Tibial nerve (tissue), 4 donors: ENCODE results near the gene ARHGEF4. TPM values are rescaled to one million over a fixed set of nuclear protein-coding genes. Genes with fewer than 3 reads are reported as not detected.
A peak's percentile ranks its signal among the peaks of the same experiment; 100 is the strongest.
"Not testable (repeated sequence)": the region's sequence is repeated elsewhere in the genome, so short reads cannot be mapped to it uniquely, and the experiment has no call there.

Experiments
- DNase-seq, 2 donors: peaks; one replicate each; pipeline ENCODE4 v3.0.0-alpha.2; 2019; ENCODE audit warnings: low spot score in 2 of 2
- H3K27ac ChIP-seq, 4 donors: fragments of 200-600 bp; sonication (generic) in 3 of 4; one replicate each; pipeline ENCODE4 v1.5.1; 2017 to 2019; ENCODE audit warnings: mild to moderate bottlenecking in 1 of 4
- H3K27me3 ChIP-seq, 2 donors: fragments of 200-600 bp; sonication (generic) in 1 of 2; one replicate each; pipeline versions ENCODE4 v1.5.1 to v1.6.0; 2017 to 2019
- H3K36me3 ChIP-seq, 3 donors: fragments of 200-600 bp; sonication (generic); one replicate each; pipeline ENCODE4 v1.5.1; 2018 to 2019
- H3K4me1 ChIP-seq, 4 donors: fragments of 200-600 bp; sonication (generic) in 3 of 4; one replicate each; pipeline ENCODE4 v1.5.1; 2017 to 2019
- H3K4me3 ChIP-seq, 4 donors: fragments of 200-600 bp; sonication (generic) in 3 of 4; one replicate each; pipeline ENCODE4 v1.5.1; 2017 to 2019; ENCODE audit warnings: mild to moderate bottlenecking in 1 of 4, moderate library complexity in 1 of 4
- H3K9me3 ChIP-seq, 4 donors: fragments of 200-600 bp; sonication (generic) in 3 of 4; one replicate each; pipeline ENCODE4 v1.5.1; 2017 to 2019
- EP300 ChIP-seq, 2 donors: sonication (generic); formaldehyde crosslinking; IDR thresholded peaks; one replicate each; pipeline ENCODE4 v1.6.1; 2017; ENCODE audit warnings: antibody characterized with exemption in 2 of 2, mild to moderate bottlenecking in 1 of 2
- POLR2A ChIP-seq, 2 donors: fragments of 450-650 bp; IDR thresholded peaks; one replicate each; pipeline ENCODE4 v1.6.1; 2017; ENCODE audit warnings: antibody characterized with exemption in 2 of 2, mild to moderate bottlenecking in 2 of 2, moderate library complexity in 2 of 2
- WGBS, 2 donors: methylation state at CpG; one replicate each; pipeline ENCODE4 v1.1.5; 2018; 5-methylcytosine and 5-hydroxymethylcytosine counted together
- total RNA-seq, 4 donors: library from RNA; depleted of rRNA; stranded (reverse); fragments of >200 nt; gene quantifications; one replicate each; pipeline ENCODE4 v1.1.0, GENCODE V29; 2016
- TF ChIP-seq, protein P1 (sequence below), 5 experiments: fragments of 200-600 bp in 3 of 5; fragments of 450-650 bp in 2 of 5; sonication (generic) in 3 of 5; IDR thresholded peaks; one replicate each; pipeline ENCODE4 v1.5.1; 2016 to 2019; ENCODE audit warnings: antibody characterized with exemption in 5 of 5, mild to moderate bottlenecking in 3 of 5, moderate library complexity in 2 of 5

Gene ARHGEF4
- total RNA-seq, 4 donors from 2014 or later, result 16.3 to 50.7 (median 23.3) TPM

- WGBS, 2 donors, result 46 to 50% methylated on average over 2 of the region's 2 CpGs
- TF ChIP-seq EP300 (IDR thresholded peaks at IDR 0.05) (no peak), POLR2A (IDR thresholded peaks at IDR 0.05) (no peak)
- TF ChIP-seq, protein P1, sequence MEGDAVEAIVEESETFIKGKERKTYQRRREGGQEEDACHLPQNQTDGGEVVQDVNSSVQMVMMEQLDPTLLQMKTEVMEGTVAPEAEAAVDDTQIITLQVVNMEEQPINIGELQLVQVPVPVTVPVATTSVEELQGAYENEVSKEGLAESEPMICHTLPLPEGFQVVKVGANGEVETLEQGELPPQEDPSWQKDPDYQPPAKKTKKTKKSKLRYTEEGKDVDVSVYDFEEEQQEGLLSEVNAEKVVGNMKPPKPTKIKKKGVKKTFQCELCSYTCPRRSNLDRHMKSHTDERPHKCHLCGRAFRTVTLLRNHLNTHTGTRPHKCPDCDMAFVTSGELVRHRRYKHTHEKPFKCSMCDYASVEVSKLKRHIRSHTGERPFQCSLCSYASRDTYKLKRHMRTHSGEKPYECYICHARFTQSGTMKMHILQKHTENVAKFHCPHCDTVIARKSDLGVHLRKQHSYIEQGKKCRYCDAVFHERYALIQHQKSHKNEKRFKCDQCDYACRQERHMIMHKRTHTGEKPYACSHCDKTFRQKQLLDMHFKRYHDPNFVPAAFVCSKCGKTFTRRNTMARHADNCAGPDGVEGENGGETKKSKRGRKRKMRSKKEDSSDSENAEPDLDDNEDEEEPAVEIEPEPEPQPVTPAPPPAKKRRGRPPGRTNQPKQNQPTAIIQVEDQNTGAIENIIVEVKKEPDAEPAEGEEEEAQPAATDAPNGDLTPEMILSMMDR (IDR thresholded peaks at IDR 0.05), result no peak
- no peak for DNase-seq
- Histone ChIP-seq H3K27me3 (no peaks in the 10 kb centered on the region), H3K9me3 (no peaks in the 10 kb centered on the region), H3K4me3 (no peak overlapping the region), H3K27ac (no peak overlapping the region), H3K4me1 (peaks cover 0 to 28% (median 0%) of the 10 kb centered on the region in 4 donors), H3K36me3 (peaks cover 0 to 55% (median 6%) of the 10 kb centered on the region in 3 donors)
Observed at GRCh38 chr2:131067465-131068125, 230.9 kb downstream of the ARHGEF4 start.

GRCh38 chr2:131068172-131068571, 231.5 kb downstream of the ARHGEF4 start:
- H3K4me1 ChIP-seq, result peaks cover 0 to 28% (median 0%) of the 10 kb centered on the region in 4 donors
- H3K27me3 ChIP-seq, H3K9me3 ChIP-seq, DNase-seq, H3K4me3 ChIP-seq, H3K27ac ChIP-seq: not testable (repeated sequence)
- H3K36me3 ChIP-seq, result peaks cover 0 to 54% (median 6%) of the 10 kb centered on the region in 3 donors
- WGBS, 2 donors, result 88 to 90% methylated on average over 6 of the region's 6 CpGs

DNA sequence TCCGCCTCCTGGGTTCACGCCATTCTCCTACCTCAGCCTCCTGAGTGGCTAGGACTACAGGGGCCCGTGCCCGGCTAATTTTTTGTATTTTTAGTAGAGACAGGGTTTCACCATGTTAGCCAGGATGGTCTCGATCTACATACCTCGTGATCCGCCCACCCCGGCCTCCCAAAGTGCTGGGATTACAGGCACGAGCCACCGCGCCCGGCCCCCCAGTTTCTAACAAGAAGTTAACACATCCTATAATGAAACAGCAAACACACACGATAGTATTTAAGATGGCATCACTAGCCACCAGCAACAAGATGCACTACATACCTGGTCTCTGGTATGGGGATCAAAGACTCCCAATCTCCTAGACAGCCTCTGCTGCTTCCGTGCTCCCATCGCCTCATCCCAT, 238.9 kb downstream of the ARHGEF4 start:
- peaks cover 0 to 82% (median 3%) of the 10 kb centered on the region in 3 donors for H3K36me3 ChIP-seq
- H3K27me3 ChIP-seq, H3K4me3 ChIP-seq, H3K9me3 ChIP-seq, H3K27ac ChIP-seq, DNase-seq: not testable (repeated sequence)
- peaks cover 0 to 48% (median 14%) of the 10 kb centered on the region in 4 donors for H3K4me1 ChIP-seq
- WGBS, 2 donors, result 91 to 97% methylated on average over 15 of the region's 15 CpGs

DNA sequence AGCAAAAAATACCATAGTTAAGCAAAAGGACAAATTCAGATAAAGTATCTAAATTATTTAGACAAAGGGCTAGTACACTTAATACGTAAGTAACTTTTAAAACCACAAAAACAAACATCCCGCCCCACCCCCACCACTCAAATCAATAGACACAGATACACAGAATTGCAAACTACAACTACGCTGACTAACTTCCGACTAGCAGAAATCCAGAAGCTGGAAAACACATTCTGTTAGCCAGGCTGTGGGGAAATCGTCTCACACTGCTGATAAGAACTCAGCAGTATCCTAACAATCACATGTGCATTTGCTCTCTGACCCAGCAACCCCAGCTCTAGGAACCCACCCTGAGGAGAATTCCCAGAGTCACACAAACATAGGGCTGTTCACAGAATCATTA, 240.0 kb downstream of the ARHGEF4 start:
- 75 to 80% methylated on average over 5 of the region's 5 CpGs for WGBS, 2 donors
- TF ChIP-seq, protein P1 (IDR thresholded peaks at IDR 0.05), result no peak
- no peak for TF ChIP-seq POLR2A (IDR thresholded peaks at IDR 0.05)
- TF ChIP-seq EP300 (IDR thresholded peaks at IDR 0.05), result no peak
- H3K36me3 ChIP-seq, result peaks cover 0 to 82% (median 3%) of the 10 kb centered on the region in 3 donors

DNA sequence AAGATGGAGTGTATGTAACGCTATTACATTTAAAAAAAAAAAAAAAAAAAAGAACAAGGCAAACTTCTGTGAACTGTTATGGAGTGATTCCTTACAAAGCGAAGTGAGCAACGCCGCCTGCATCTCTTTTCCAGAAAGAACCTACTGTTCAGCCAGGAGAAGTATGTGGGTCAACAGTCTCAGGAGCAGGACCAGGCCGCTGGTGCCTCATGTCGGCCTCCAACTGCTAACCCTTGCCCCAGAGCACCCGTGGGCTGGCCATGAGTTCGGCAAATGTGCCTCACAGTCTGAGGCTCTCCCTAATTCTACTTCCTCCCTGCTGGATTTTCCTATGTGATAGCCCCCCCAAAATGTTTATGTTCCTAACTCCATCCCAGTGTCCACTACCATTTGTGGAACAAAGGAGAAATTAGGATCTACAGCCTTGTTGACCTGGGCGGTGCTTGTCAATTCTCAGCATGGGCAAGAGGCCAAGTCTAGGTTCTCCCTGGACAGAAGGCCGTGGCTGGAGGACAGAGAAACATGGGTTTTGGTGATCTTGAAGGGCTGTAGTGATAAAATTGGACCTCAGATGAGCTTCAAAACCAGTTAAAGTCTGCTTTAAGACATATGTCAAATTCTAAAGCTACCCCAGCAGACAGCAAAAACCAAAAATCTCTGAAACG, 240.6 kb downstream of the ARHGEF4 start:
- 33 to 54% methylated on average over 11 of the region's 11 CpGs for WGBS, 2 donors
- no peak for TF ChIP-seq EP300 (IDR thresholded peaks at IDR 0.05)
- no peak for TF ChIP-seq POLR2A (IDR thresholded peaks at IDR 0.05)
- TF ChIP-seq, protein P1 (IDR thresholded peaks at IDR 0.05), result no peak
- H3K4me3 ChIP-seq, result no peak overlapping the region
- no peaks in the 10 kb centered on the region for H3K27me3 ChIP-seq
- H3K36me3 ChIP-seq, result peaks cover 0 to 82% (median 3%) of the 10 kb centered on the region in 3 donors
- no peak for DNase-seq
- H3K27ac ChIP-seq, result peak overlapping the region in 2 of 4 donors; percentile 50 to 71
- no peaks in the 10 kb centered on the region for H3K9me3 ChIP-seq
- H3K4me1 ChIP-seq, result peaks cover 0 to 54% (median 14%) of the 10 kb centered on the region in 4 donors

More for the DNA sequence above, 240.0 kb downstream of the ARHGEF4 start:
- no peaks in the 10 kb centered on the region for H3K9me3 ChIP-seq
- H3K27me3 ChIP-seq, result no peaks in the 10 kb centered on the region
- H3K4me3 ChIP-seq, result no peak overlapping the region
- peaks cover 0 to 48% (median 14%) of the 10 kb centered on the region in 4 donors for H3K4me1 ChIP-seq
- DNase-seq, result no peak
- peak overlapping the region in 2 of 4 donors; percentile 50 to 71 for H3K27ac ChIP-seq

- no peak for TF ChIP-seq POLR2A (IDR thresholded peaks at IDR 0.05)
- TF ChIP-seq, protein P1 (IDR thresholded peaks at IDR 0.05), result no peak
- WGBS, 2 donors, result 77 to 81% methylated on average over 3 of the region's 3 CpGs
- H3K27ac ChIP-seq, result peak overlapping the region in 1 of 4 donors; percentile 71
- no peaks in the 10 kb centered on the region for H3K27me3 ChIP-seq
- H3K4me1 ChIP-seq, result peaks cover 0 to 55% (median 14%) of the 10 kb centered on the region in 4 donors
- no peak for DNase-seq
- peaks cover 0 to 78% (median 3%) of the 10 kb centered on the region in 3 donors for H3K36me3 ChIP-seq
- H3K4me3 ChIP-seq, result no peak overlapping the region
- H3K9me3 ChIP-seq, result no peaks in the 10 kb centered on the region
Observed at GRCh38 chr2:131077966-131078365, 241.3 kb downstream of the ARHGEF4 start.

DNA sequence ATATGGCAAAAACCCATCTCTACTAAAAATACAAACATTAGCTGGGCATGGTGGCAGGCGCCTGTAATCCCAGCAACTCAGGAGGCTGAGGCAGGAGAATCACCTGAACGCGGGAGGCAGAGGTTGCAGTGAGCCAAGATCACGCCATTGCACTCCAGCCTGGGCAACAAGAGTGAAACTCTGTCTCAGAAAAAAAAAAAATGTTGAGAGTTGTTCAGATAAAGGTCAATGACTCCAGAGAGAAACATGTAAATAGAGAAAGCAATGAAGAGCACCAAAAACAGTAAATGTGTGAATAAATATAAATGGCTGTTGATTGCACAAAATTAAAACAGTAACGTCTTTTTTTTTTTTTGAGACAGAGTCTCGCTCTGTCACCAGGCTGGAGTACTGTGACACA, 243.2 kb downstream of the ARHGEF4 start:
- Histone ChIP-seq H3K4me1 (peaks cover 0 to 54% (median 12%) of the 10 kb centered on the region in 4 donors), H3K36me3 (peaks cover 0 to 62% (median 0%) of the 10 kb centered on the region in 3 donors)
- H3K4me3 ChIP-seq, DNase-seq, H3K27me3 ChIP-seq, H3K9me3 ChIP-seq, H3K27ac ChIP-seq: not testable (repeated sequence)
- 83 to 91% methylated on average over 6 of the region's 6 CpGs for WGBS, 2 donors
